GM19351 (cell line): ENCODE results near the gene KPNA2.

Source experiments
- ATAC-seq: cut with Tn5 transposase; IDR thresholded peaks from one replicate; pipeline ENCODE4 v1.9.1; 2021; ENCODE audit warnings: mild to moderate bottlenecking, moderate library complexity; ENCODE audit not compliant: unreplicated experiment

KPNA2 gene

GRCh38 chr17:68095205-68095811, 59.8 kb downstream of the KPNA2 start:
- ATAC-seq, result no peak

GRCh38 chr17:68096111-68096510, 60.6 kb downstream of the KPNA2 start:
- no peak for ATAC-seq
